SK-N-SH (cell line): ENCODE data around the gene TMEM131. TPM values are rescaled to one million over a fixed set of nuclear protein-coding genes. Genes with fewer than 3 reads are reported as not detected.

Experiments used
- CTCF ChIA-PET: fragments of 300-600, 350-600 bp; formaldehyde crosslinking; extraction: SDS; loops from one replicate; lab custom pipeline; 2021; lab: Yijun Ruan, JAX
- POLR2A ChIA-PET: fragments of 350-600 bp; sonication (Branson Sonifier 250); formaldehyde crosslinking; extraction: SDS; loops from one replicate; lab custom pipeline; 2020; ENCODE audit warnings: antibody characterized with exemption, inconsistent platforms; lab: Yijun Ruan, JAX
- DNase-seq: peaks from one replicate; pipeline ENCODE4 v3.0.0; 2012
- H2AFZ ChIP-seq: fragments of 200-600 bp; sonication (generic); 2 replicates; pipeline ENCODE4 v1.8.1; 2016; ENCODE audit warnings: antibody characterized with exemption, mild to moderate bottlenecking, low read depth
- H3F3A ChIP-seq: fragments of 200-600 bp; sonication (generic); replicated peaks from 2 replicates; pipeline ENCODE3; 2016; ENCODE audit warnings: antibody characterized with exemption, mild to moderate bottlenecking; ENCODE audit not compliant: insufficient read depth
- H3K27ac ChIP-seq, 2 experiments: fragments of 200-500 bp in 1 of 2; fragments of 200-600 bp in 1 of 2; sonication (Bioruptor generic) in 1 of 2; sonication (generic), shearing (Covaris generic) in 1 of 2; 2 replicates each; pipeline versions ENCODE4 v1.5.1 to v1.6.1; 2014 to 2016; ENCODE audit warnings: low read depth in 2 of 2, inconsistent platforms in 1 of 2, low read length in 1 of 2, mild to moderate bottlenecking in 1 of 2, mixed read lengths in 1 of 2
- H3K27me3 ChIP-seq: fragments of 200-600 bp; sonication (generic), shearing (Covaris generic); 2 replicates; pipeline ENCODE4 v1.6.1; 2016; ENCODE audit warnings: mixed run types; ENCODE audit not compliant: insufficient read depth
- H3K36me3 ChIP-seq, 2 experiments: fragments of 200-500 bp in 1 of 2; fragments of 200-600 bp in 1 of 2; sonication (Bioruptor generic) in 1 of 2; sonication (generic) in 1 of 2; replicated peaks in 1 of 2; 2 replicates each; pipeline versions ENCODE3 to v1.5.1; 2014 to 2016; ENCODE audit warnings: low read length in 1 of 2, mild to moderate bottlenecking in 1 of 2; ENCODE audit not compliant: insufficient read depth in 2 of 2, control insufficient read depth in 1 of 2
- H3K4me1 ChIP-seq, 2 experiments: fragments of 200-500 bp in 1 of 2; fragments of 200-600 bp in 1 of 2; sonication (Bioruptor generic) in 1 of 2; sonication (generic), shearing (Covaris generic) in 1 of 2; 2 replicates each; pipeline versions ENCODE4 v1.5.1 to v1.6.1; 2014 to 2016; ENCODE audit warnings: low read depth in 1 of 2, low read length in 1 of 2, mixed run types in 1 of 2; ENCODE audit not compliant: insufficient read depth in 2 of 2, control insufficient read depth in 1 of 2
- H3K4me2 ChIP-seq: fragments of 200-600 bp; sonication (generic), shearing (Covaris generic); 2 replicates; pipeline ENCODE4 v1.6.1; 2017; ENCODE audit warnings: mixed run types
- H3K4me3 ChIP-seq, 2 experiments: fragments of 200-500 bp in 1 of 2; fragments of 200-600 bp in 1 of 2; sonication (Bioruptor generic) in 1 of 2; sonication (generic), shearing (Covaris generic) in 1 of 2; 2 replicates each; pipeline versions ENCODE4 v1.5.1 to v1.8.1; 2014 to 2016; ENCODE audit warnings: low read depth in 2 of 2, inconsistent platforms in 1 of 2, low read length in 1 of 2, mild to moderate bottlenecking in 1 of 2, mixed read lengths in 1 of 2, moderate library complexity in 1 of 2
- H3K79me2 ChIP-seq: fragments of 200-600 bp; sonication (generic); 2 replicates; pipeline ENCODE4 v1.8.1; 2017; ENCODE audit warnings: mild to moderate bottlenecking; ENCODE audit not compliant: insufficient read depth
- H3K9ac ChIP-seq: fragments of 200-600 bp; sonication (generic); 2 replicates; pipeline ENCODE4 v1.6.1; 2017; ENCODE audit warnings: mixed run types
- H3K9me2 ChIP-seq: fragments of 200-600 bp; sonication (generic); 2 replicates; pipeline ENCODE4 v1.6.1; 2017; ENCODE audit warnings: mixed run types
- H3K9me3 ChIP-seq: fragments of 200-600 bp; sonication (generic); 2 replicates; pipeline ENCODE4 v1.6.1; 2017; ENCODE audit warnings: mixed run types, mild to moderate bottlenecking, moderate library complexity
- H4K20me1 ChIP-seq: fragments of 200-600 bp; sonication (generic); 2 replicates; pipeline ENCODE4 v1.6.1; 2017; ENCODE audit warnings: mild to moderate bottlenecking, mixed run types; ENCODE audit not compliant: insufficient read depth
- CHD2 ChIP-seq: fragments of 150-350 bp; IDR thresholded peaks from 2 replicates; pipeline ENCODE4 v1.6.1; 2018; ENCODE audit warnings: low read length; ENCODE audit not compliant: partially characterized antibody
- ELF1 ChIP-seq: IDR thresholded peaks from 2 replicates; pipeline ENCODE4 v1.4.0; 2012
- EZH2phosphoT487 ChIP-seq: fragments of 200-600 bp; sonication (generic); IDR thresholded peaks from 2 replicates; pipeline ENCODE4 v1.6.1; 2017; ENCODE audit warnings: low read depth, mixed run types, mild to moderate bottlenecking, antibody characterized with exemption, moderate library complexity, borderline replicate concordance
- FOXM1 ChIP-seq: IDR thresholded peaks from 2 replicates; pipeline ENCODE4 v1.4.0; 2012; ENCODE audit warnings: low read depth, mild to moderate bottlenecking
- JUND ChIP-seq: IDR thresholded peaks from 2 replicates; pipeline ENCODE4 v1.4.0; 2012
- MXI1 ChIP-seq: IDR thresholded peaks from 2 replicates; pipeline ENCODE4 v1.6.1; 2012; ENCODE audit warnings: mild to moderate bottlenecking, low read depth, low read length, improper control_type of control experiment
- POLR2AphosphoS5 ChIP-seq: IDR thresholded peaks from 2 replicates; pipeline ENCODE4 v1.6.1; 2012; ENCODE audit warnings: low read depth, low read length
- RAD21 ChIP-seq: IDR thresholded peaks from 2 replicates; pipeline ENCODE4 v1.6.1; 2012; ENCODE audit warnings: mild to moderate bottlenecking, low read length
- RCOR1 ChIP-seq: fragments of 150-350 bp; IDR thresholded peaks from 2 replicates; pipeline ENCODE4 v1.6.1; 2017; ENCODE audit warnings: antibody characterized with exemption, low read length
- RXRA ChIP-seq: IDR thresholded peaks from 2 replicates; pipeline ENCODE4 v1.4.0; 2012; ENCODE audit warnings: low read depth, mild to moderate bottlenecking, borderline replicate concordance
- SIN3A ChIP-seq: IDR thresholded peaks from 2 replicates; pipeline ENCODE4 v1.6.1; 2012; ENCODE audit warnings: low read depth, mild to moderate bottlenecking, low read length, moderate library complexity, borderline replicate concordance
- TAF1 ChIP-seq: IDR thresholded peaks from 2 replicates; pipeline ENCODE4 v1.6.1; 2012; ENCODE audit warnings: low read depth, mild to moderate bottlenecking, low read length, moderate library complexity, borderline replicate concordance
- TCF12 ChIP-seq: IDR thresholded peaks from 2 replicates; pipeline ENCODE4 v1.4.0; 2012
- TEAD4 ChIP-seq: IDR thresholded peaks from 2 replicates; pipeline ENCODE4 v1.4.0; 2012; ENCODE audit warnings: mild to moderate bottlenecking, borderline replicate concordance; ENCODE audit not compliant: insufficient read depth
- YY1 ChIP-seq: IDR thresholded peaks from 2 replicates; pipeline ENCODE4 v1.4.0; 2012; ENCODE audit warnings: low read depth, mild to moderate bottlenecking
- WGBS: methylation state at CpG from one replicate; pipeline ENCODE4 v1.1.6; 2017; ENCODE audit warnings: low lambda C conversion rate; 5-methylcytosine and 5-hydroxymethylcytosine counted together
- polyA plus RNA-seq, 3 experiments: library from polyadenylated mRNA; depleted of rRNA; stranded (reverse); fragments of >200 nt; gene quantifications; 2 replicates each; pipeline ENCODE4 v1.2.3, GENCODE V29; 2012
- TF ChIP-seq, protein P1 (sequence below): fragments of 150-350 bp; IDR thresholded peaks from 2 replicates; pipeline ENCODE4 v1.6.1; 2017; ENCODE audit warnings: antibody characterized with exemption, low read length, low read depth, borderline replicate concordance
- TF ChIP-seq, protein P2 (sequence below): IDR thresholded peaks from 2 replicates; pipeline ENCODE4 v1.4.0; 2012; ENCODE audit warnings: low read depth
- TF ChIP-seq, protein P3 (sequence below): IDR thresholded peaks from 2 replicates; pipeline ENCODE4 v1.6.1; 2012; ENCODE audit warnings: mild to moderate bottlenecking, low read depth, low read length, moderate library complexity

Gene TMEM131
- polyA plus RNA-seq, 1 of the 3 experiments (the other 2 are of a cell fraction) = 9.1 TPM

DNA sequence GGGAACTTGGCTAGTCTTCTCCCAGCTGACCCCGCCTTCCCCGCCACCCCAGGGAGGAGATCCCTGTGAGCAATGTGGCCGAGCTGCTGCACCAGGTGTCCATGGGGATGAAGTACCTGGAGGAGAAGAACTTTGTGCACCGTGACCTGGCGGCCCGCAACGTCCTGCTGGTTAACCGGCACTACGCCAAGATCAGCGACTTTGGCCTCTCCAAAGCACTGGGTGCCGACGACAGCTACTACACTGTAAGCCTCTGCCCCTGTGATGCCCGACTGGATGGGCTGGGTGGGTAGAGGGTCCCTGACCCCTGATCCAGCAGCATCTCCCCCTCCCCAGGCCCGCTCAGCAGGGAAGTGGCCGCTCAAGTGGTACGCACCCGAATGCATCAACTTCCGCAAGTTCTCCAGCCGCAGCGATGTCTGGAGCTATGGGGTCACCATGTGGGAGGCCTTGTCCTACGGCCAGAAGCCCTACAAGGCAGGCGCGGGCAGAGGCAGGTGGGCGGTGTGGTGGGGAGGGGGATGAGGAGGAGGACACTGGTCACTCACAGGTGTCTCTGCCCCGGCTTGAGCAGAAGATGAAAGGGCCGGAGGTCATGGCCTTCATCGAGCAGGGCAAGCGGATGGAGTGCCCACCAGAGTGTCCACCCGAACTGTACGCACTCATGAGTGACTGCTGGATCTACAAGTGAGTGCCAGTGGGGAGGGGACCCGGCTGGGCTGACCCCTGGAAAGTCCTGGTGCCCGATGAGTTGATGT is 258.1 kb downstream of the TMEM131 start (continued):
- TF ChIP-seq ELF1 = no peak
- no peak for TF ChIP-seq RAD21
- TF ChIP-seq YY1 = no peak
- TF ChIP-seq FOXM1 = no peak
- TF ChIP-seq RXRA = no peak

DNA sequence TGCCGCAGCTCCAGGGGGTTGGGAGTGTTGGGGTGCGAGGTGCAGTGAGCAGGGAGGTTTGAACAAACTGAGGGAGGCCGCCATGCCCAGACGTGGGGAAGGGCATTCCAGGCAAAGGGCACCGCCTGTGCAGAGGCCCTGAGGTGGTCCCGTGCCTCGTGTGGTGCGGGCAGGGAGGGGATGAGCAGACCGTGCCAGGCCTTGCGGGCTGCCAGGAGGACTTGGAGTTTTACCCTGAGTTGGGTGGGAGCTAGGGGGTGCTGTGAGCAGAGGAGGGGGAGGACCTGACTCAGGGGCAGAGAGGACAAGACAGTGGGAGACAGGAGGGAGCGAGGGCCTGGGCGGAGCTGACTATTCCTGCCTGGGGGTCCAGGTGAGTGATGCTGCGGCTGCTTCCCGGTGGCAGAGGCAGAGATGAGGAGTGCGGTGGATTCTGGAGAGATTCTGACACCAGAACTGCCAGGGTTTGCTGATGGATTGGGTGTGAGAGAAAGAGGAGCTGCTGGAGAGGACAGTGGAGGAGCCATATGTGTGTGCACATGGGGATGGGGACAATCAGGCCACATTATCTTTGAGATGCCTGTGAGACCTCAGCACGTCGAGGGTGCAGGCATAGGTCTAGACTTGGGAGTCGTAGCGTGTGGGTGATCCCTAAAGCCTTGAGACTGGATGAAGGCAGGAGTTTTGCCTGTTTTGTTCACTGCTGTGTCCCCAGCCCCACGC is 259.0 kb downstream of the TMEM131 start:
- TF ChIP-seq TEAD4 (no peak), SIN3A (no peak), MXI1 (no peak), RCOR1 (no peak), EZH2phosphoT487 (no peak), JUND (no peak), CHD2 (no peak), RXRA (no peak), TAF1 (no peak), TCF12 (no peak), POLR2AphosphoS5 (no peak)
- TF ChIP-seq, protein P1, sequence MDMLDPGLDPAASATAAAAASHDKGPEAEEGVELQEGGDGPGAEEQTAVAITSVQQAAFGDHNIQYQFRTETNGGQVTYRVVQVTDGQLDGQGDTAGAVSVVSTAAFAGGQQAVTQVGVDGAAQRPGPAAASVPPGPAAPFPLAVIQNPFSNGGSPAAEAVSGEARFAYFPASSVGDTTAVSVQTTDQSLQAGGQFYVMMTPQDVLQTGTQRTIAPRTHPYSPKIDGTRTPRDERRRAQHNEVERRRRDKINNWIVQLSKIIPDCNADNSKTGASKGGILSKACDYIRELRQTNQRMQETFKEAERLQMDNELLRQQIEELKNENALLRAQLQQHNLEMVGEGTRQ = no peak
- TF ChIP-seq, protein P2, sequence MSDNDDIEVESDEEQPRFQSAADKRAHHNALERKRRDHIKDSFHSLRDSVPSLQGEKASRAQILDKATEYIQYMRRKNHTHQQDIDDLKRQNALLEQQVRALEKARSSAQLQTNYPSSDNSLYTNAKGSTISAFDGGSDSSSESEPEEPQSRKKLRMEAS = no peak
- TF ChIP-seq, protein P3, sequence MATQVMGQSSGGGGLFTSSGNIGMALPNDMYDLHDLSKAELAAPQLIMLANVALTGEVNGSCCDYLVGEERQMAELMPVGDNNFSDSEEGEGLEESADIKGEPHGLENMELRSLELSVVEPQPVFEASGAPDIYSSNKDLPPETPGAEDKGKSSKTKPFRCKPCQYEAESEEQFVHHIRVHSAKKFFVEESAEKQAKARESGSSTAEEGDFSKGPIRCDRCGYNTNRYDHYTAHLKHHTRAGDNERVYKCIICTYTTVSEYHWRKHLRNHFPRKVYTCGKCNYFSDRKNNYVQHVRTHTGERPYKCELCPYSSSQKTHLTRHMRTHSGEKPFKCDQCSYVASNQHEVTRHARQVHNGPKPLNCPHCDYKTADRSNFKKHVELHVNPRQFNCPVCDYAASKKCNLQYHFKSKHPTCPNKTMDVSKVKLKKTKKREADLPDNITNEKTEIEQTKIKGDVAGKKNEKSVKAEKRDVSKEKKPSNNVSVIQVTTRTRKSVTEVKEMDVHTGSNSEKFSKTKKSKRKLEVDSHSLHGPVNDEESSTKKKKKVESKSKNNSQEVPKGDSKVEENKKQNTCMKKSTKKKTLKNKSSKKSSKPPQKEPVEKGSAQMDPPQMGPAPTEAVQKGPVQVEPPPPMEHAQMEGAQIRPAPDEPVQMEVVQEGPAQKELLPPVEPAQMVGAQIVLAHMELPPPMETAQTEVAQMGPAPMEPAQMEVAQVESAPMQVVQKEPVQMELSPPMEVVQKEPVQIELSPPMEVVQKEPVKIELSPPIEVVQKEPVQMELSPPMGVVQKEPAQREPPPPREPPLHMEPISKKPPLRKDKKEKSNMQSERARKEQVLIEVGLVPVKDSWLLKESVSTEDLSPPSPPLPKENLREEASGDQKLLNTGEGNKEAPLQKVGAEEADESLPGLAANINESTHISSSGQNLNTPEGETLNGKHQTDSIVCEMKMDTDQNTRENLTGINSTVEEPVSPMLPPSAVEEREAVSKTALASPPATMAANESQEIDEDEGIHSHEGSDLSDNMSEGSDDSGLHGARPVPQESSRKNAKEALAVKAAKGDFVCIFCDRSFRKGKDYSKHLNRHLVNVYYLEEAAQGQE = no peak
- TF ChIP-seq, all 33 proteins: peak for 0
- no peak overlapping the region for H2AFZ ChIP-seq
- no peaks in the 10 kb centered on the region for H3K27me3 ChIP-seq
- whole genome bisulfite sequencing = 72% methylated on average over 20 of the region's 20 CpGs
- no peaks in the 10 kb centered on the region; a peak in 1 of 4 replicates for H3K4me1 ChIP-seq
- ChIA-PET CTCF (interaction anchor here (1.3 kb wide), 1 partner anchor 648 kb away, joined by 4 read pairs; no protein-coding TSS in a partner anchor), POLR2A (no interaction called here)
- no peaks in the 10 kb centered on the region for H3K9me2 ChIP-seq
- H3K36me3 ChIP-seq = no peaks in the 10 kb centered on the region
- no peak for DNase-seq
- H3K4me2 ChIP-seq = no peak overlapping the region
- H3K4me3 ChIP-seq = no peak overlapping the region
- H3F3A ChIP-seq = no peaks in the 10 kb centered on the region
- H4K20me1 ChIP-seq = no peaks in the 10 kb centered on the region
- H3K9ac ChIP-seq = no peak overlapping the region
- H3K9me3 ChIP-seq = no peaks in the 10 kb centered on the region
- H3K79me2 ChIP-seq = no peaks in the 10 kb centered on the region
- no peak overlapping the region for H3K27ac ChIP-seq
